Breast epithelium (tissue), 4 donors: ENCODE data around the gene ART4. TPM values are rescaled to one million over a fixed set of nuclear protein-coding genes. Genes with fewer than 3 reads are reported as not detected.

Experiments used
- DNase-seq, 2 donors: peaks; one replicate each; pipeline ENCODE4 v3.0.0-alpha.2; 2019; ENCODE audit warnings: low spot score in 2 of 2
- H3K27ac ChIP-seq, 2 donors: fragments of 200-600 bp; sonication (generic) in 1 of 2; one replicate each; pipeline ENCODE4 v1.5.1; 2016 to 2019; ENCODE audit warnings: mild to moderate bottlenecking in 1 of 2
- H3K27me3 ChIP-seq, 2 donors: fragments of 200-600 bp; sonication (generic) in 1 of 2; one replicate each; pipeline versions ENCODE4 v1.5.1 to v1.6.0; 2017 to 2019; ENCODE audit warnings: control low read depth in 1 of 2, mild to moderate bottlenecking in 1 of 2
- H3K36me3 ChIP-seq: fragments of 200-600 bp; one replicate; pipeline ENCODE4 v1.5.1; 2019
- H3K4me1 ChIP-seq, 2 donors: fragments of 200-600 bp; sonication (generic); one replicate each; pipeline ENCODE4 v1.5.1; 2016 to 2019; ENCODE audit warnings: control low read depth in 1 of 2
- H3K4me3 ChIP-seq, 3 donors: fragments of 200-600 bp; sonication (generic); 1 replicate in 2 of 3; 2 replicates in 1 of 3; pipeline ENCODE4 v1.5.1; 2016 to 2019; ENCODE audit warnings: mild to moderate bottlenecking in 3 of 3, moderate library complexity in 2 of 3
- H3K9me3 ChIP-seq, 2 donors: fragments of 200-600 bp; sonication (generic) in 1 of 2; one replicate each; pipeline ENCODE4 v1.5.1; 2016 to 2019; ENCODE audit warnings: control low read depth in 1 of 2
- POLR2A ChIP-seq: fragments of 450-650 bp; IDR thresholded peaks from one replicate; pipeline ENCODE4 v1.6.1; 2016; ENCODE audit warnings: antibody characterized with exemption, mild to moderate bottlenecking, moderate library complexity
- POLR2AphosphoS5 ChIP-seq, 3 donors: sonication (generic); formaldehyde crosslinking; IDR thresholded peaks; one replicate each; pipeline ENCODE4 v1.6.1; 2017; ENCODE audit warnings: antibody characterized with exemption in 3 of 3
- intact Hi-C: fragments of 100-400 bp; cut with DNase I; formaldehyde crosslinking; loops from one replicate; pipeline ENCODE4 v1.15.1; 2023; ENCODE audit warnings: low total_unique reads
- total RNA-seq, 3 donors: library from RNA; depleted of rRNA; stranded (reverse); fragments of >200 nt; gene quantifications; one replicate each; pipeline ENCODE4 v1.1.0, GENCODE V29; 2016
- TF ChIP-seq, protein P1 (sequence below), 3 donors: fragments of 450-650 bp; IDR thresholded peaks; one replicate each; pipeline ENCODE4 v1.5.1; 2016 to 2017; ENCODE audit warnings: antibody characterized with exemption in 3 of 3, mild to moderate bottlenecking in 3 of 3, moderate library complexity in 3 of 3

Gene ART4
- total RNA-seq, 3 donors from 2014 or later = 0.48 to 1.6 (median 1.0) TPM

DNA sequence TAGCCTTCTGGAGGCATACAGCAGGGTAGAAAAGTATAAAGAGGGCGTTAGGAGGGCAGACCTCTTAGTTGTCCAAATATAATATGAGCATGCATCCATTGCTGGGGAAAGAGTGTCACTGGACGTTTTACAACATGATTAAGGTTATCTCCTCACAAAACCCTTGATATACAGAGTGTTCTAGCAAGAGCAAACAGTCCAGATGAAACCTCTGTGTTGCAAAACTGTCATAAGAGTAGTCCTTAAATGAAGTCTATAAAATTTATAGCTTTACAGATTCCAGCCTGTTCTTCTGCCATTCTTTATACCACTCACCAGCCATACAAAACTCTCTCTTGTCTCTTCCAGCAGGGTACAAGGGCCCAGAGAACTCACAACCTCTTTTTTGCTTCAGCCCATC is 61.8 kb downstream of the ART4 start:
- intact Hi-C loops = no loop called here
- Histone ChIP-seq H3K4me3 (no peak overlapping the region), H3K27ac (no peak overlapping the region), H3K9me3 (no peaks in the 10 kb centered on the region), H3K4me1 (peaks cover 0 to 2% of the 10 kb centered on the region in 2 donors), H3K36me3 (no peaks in the 10 kb centered on the region), H3K27me3 (no peaks in the 10 kb centered on the region)
- TF ChIP-seq POLR2AphosphoS5 (IDR thresholded peaks at IDR 0.05) (no peak), POLR2A (no peak)
- TF ChIP-seq, protein P1, sequence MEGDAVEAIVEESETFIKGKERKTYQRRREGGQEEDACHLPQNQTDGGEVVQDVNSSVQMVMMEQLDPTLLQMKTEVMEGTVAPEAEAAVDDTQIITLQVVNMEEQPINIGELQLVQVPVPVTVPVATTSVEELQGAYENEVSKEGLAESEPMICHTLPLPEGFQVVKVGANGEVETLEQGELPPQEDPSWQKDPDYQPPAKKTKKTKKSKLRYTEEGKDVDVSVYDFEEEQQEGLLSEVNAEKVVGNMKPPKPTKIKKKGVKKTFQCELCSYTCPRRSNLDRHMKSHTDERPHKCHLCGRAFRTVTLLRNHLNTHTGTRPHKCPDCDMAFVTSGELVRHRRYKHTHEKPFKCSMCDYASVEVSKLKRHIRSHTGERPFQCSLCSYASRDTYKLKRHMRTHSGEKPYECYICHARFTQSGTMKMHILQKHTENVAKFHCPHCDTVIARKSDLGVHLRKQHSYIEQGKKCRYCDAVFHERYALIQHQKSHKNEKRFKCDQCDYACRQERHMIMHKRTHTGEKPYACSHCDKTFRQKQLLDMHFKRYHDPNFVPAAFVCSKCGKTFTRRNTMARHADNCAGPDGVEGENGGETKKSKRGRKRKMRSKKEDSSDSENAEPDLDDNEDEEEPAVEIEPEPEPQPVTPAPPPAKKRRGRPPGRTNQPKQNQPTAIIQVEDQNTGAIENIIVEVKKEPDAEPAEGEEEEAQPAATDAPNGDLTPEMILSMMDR (IDR thresholded peaks at IDR 0.05) = no peak
- DNase-seq = no peak

DNA sequence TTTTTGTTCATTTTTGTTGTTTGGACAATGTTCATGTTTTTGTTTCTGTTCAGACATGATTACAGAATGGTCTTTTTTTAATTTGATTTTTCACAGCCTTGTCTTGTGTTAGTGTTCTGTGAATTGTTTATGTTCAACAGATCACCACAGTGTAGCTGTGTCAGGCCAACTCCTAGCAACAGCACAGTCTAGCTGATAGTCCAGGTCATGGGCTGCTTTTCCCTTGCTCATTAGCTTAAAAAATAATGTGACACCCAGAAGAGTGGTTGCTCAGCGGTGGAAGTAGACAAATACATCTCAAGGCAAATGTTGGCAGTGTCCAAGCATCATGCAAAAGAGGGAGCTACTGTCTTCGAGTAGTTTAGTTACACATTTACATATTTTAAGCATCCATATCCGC is 62.5 kb downstream of the ART4 start:
- H3K27ac ChIP-seq = no peak overlapping the region
- peaks cover 0 to 7% of the 10 kb centered on the region in 2 donors for H3K4me1 ChIP-seq

DNA sequence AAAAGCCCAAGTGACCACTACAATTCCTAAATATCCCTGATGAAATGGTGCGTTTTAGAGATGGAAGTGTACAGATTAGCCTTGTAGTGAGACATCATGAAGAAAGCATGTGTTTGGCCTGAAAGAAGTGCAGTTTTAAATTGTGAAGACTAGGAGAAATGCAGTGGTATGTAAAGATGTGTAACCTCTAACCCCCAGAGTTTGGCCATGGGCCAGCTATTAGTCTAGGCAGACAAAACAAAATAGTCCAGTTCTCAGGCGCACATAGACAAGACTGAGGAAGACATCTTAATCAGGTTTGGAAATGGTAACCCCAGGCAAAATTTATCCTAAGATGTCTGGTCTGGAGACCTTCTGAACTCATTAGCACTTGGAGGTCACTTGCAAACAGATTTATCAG is 63.5 kb downstream of the ART4 start:
- Histone ChIP-seq H3K27ac (no peak overlapping the region), H3K4me3 (no peak overlapping the region), H3K9me3 (no peaks in the 10 kb centered on the region), H3K4me1 (peaks cover 0 to 7% of the 10 kb centered on the region in 2 donors), H3K36me3 (no peaks in the 10 kb centered on the region), H3K27me3 (no peaks in the 10 kb centered on the region)
- no peak for DNase-seq
- intact Hi-C loops = no loop called here
- TF ChIP-seq POLR2A = no peak
- no peak for TF ChIP-seq POLR2AphosphoS5 (IDR thresholded peaks at IDR 0.05)
- TF ChIP-seq, protein P1 (IDR thresholded peaks at IDR 0.05) = no peak

More for the DNA sequence above, 62.5 kb downstream of the ART4 start:
- Histone ChIP-seq H3K9me3 (no peaks in the 10 kb centered on the region), H3K36me3 (no peaks in the 10 kb centered on the region), H3K4me3 (no peak overlapping the region), H3K27me3 (no peaks in the 10 kb centered on the region)
- DNase-seq = no peak
- TF ChIP-seq, protein P1 (IDR thresholded peaks at IDR 0.05) = no peak
- TF ChIP-seq POLR2AphosphoS5 (IDR thresholded peaks at IDR 0.05) = no peak
- no peak for TF ChIP-seq POLR2A
- intact Hi-C loops = no loop called here

DNA sequence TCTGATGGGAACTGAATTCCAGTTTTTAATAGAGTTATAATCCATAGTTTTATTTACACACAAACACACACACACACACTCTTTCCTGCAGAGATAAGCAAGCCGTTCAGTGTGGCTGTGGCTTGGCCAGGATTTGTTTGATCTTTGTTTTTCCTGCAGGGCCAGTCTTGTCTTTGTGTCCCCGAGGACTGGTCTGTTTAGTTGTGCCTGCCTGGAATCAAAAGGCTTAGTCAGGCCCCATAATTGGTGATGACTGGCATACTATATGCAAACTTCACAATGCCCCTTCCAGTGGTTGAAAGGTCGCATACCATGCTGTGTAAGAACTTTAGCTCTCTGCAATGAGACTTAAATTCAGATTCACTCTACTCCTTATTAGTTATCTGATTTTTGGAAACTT is 66.1 kb downstream of the ART4 start:
- Histone ChIP-seq H3K4me3 (peak overlapping the region in 1 of 3 donors; percentile 79), H3K27ac (peak overlapping the region; percentile 98 to 99), H3K9me3 (no peaks in the 10 kb centered on the region), H3K27me3 (no peaks in the 10 kb centered on the region), H3K4me1 (peaks cover 0 to 7% of the 10 kb centered on the region in 2 donors), H3K36me3 (no peaks in the 10 kb centered on the region)
- intact Hi-C loops = no loop called here
- DNase-seq = no peak
- TF ChIP-seq POLR2AphosphoS5 (IDR thresholded peaks at IDR 0.05) (no peak), POLR2A (no peak)
- TF ChIP-seq, protein P1 (IDR thresholded peaks at IDR 0.05) = no peak

DNA sequence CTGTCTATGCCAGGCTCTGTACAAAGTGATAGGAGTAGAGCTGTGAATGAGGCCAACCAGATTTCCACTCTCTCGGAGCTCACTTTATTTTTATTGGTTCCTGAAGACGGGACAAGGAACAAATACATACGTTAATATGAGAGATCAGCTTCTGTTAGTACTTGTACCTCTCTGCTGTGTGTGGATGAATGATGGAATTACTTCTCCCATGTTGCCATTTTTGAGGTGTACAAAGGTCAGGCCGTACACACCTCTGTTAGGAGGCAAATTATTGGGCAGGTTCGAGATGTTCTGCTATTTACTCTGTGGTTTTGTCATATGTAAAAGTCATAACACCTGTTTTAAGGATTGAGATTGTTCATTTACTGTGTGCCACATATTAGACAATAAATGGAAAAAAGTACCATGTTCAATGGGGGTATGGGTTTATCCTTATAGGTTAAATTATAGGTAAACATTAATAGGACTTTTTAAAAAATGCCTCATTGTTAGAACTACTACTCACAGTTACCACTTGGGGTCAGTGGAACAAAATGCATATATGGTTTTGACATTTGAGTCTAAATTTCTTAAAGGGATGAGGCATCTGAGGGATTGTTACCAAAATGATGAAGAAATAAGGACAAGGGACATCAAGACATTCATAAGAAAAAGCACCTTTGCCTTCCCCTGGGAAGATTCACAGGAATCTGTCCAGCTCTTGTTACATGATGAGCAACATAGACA is 66.9 kb downstream of the ART4 start:
- intact Hi-C loops = no loop called here
- no peaks in the 10 kb centered on the region for H3K9me3 ChIP-seq
- H3K27me3 ChIP-seq = no peaks in the 10 kb centered on the region
- H3K36me3 ChIP-seq = no peaks in the 10 kb centered on the region
- no peak for DNase-seq
- peaks cover 0 to 7% of the 10 kb centered on the region in 2 donors for H3K4me1 ChIP-seq
- no peak for TF ChIP-seq POLR2A
- TF ChIP-seq, protein P1 (IDR thresholded peaks at IDR 0.05) = peak in 1 of 3 donors; percentile 24
- TF ChIP-seq POLR2AphosphoS5 (IDR thresholded peaks at IDR 0.05) = no peak
- H3K4me3 ChIP-seq = peak overlapping the region; percentile 79 to 88 (median 79)
- peak overlapping the region; percentile 98 to 99 for H3K27ac ChIP-seq
